WTC11 (cell line): ENCODE measurements around the gene SNX20.

ENCODE experiments used
- TEAD4 ChIP-seq: sonication (generic); formaldehyde crosslinking; IDR thresholded peaks from 2 replicates; pipeline ENCODE4 v1.8.0; 2022; ENCODE audit warnings: mild to moderate bottlenecking, missing genetic modification reagents
- TF ChIP-seq, protein P1 (sequence below): sonication (generic); formaldehyde crosslinking; IDR thresholded peaks from 2 replicates; pipeline ENCODE4 v1.8.1; 2023; ENCODE audit warnings: mild to moderate bottlenecking, missing genetic modification reagents
- TF ChIP-seq, protein P2 (sequence below): fragments of 200-600 bp; IDR thresholded peaks from 2 replicates; pipeline ENCODE4 v1.8.0; 2022; ENCODE audit warnings: antibody characterized with exemption

DNA sequence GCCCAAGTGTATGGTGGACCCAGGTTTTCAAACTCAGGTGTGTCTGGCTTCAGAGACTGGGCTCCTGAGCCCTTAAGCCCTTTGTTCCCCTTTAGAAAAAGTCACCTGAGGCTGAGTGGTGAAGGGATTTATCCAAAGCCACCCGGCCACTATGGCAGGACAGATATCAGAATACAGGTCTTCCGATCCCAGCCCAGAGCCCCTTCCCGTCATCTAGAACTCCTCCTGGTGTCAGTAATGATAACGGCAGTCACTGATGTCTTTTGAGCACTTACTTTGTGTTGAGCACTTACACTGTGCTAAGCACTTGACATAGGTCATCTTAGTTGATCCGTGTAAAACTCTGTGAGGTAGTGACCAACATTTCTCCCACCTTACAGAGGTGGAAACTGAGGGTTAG lies 28.9 kb upstream of the SNX20 start:
- TF ChIP-seq TEAD4 (CRISPR knock-in tag) = no peak
- TF ChIP-seq, protein P1, sequence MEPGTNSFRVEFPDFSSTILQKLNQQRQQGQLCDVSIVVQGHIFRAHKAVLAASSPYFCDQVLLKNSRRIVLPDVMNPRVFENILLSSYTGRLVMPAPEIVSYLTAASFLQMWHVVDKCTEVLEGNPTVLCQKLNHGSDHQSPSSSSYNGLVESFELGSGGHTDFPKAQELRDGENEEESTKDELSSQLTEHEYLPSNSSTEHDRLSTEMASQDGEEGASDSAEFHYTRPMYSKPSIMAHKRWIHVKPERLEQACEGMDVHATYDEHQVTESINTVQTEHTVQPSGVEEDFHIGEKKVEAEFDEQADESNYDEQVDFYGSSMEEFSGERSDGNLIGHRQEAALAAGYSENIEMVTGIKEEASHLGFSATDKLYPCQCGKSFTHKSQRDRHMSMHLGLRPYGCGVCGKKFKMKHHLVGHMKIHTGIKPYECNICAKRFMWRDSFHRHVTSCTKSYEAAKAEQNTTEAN (CRISPR knock-in tag) = no peak
- TF ChIP-seq, protein P2, sequence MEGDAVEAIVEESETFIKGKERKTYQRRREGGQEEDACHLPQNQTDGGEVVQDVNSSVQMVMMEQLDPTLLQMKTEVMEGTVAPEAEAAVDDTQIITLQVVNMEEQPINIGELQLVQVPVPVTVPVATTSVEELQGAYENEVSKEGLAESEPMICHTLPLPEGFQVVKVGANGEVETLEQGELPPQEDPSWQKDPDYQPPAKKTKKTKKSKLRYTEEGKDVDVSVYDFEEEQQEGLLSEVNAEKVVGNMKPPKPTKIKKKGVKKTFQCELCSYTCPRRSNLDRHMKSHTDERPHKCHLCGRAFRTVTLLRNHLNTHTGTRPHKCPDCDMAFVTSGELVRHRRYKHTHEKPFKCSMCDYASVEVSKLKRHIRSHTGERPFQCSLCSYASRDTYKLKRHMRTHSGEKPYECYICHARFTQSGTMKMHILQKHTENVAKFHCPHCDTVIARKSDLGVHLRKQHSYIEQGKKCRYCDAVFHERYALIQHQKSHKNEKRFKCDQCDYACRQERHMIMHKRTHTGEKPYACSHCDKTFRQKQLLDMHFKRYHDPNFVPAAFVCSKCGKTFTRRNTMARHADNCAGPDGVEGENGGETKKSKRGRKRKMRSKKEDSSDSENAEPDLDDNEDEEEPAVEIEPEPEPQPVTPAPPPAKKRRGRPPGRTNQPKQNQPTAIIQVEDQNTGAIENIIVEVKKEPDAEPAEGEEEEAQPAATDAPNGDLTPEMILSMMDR = no peak
